Spleen (tissue), 11 donors: ENCODE measurements around the gene NOL9. TPM values are rescaled to one million over a fixed set of nuclear protein-coding genes. Genes with fewer than 3 reads are reported as not detected.

Experiments
- DNase-seq: peaks from one replicate; pipeline ENCODE4 v3.0.0-alpha.2; 2020
- H3K27ac ChIP-seq, 8 donors: fragments of 200-600 bp; sonication (generic) in 7 of 8; 1 replicate in 4 of 8; 2 replicates in 4 of 8; pipeline versions ENCODE4 v1.5.0 to v1.8.0; 2016 to 2021; ENCODE audit warnings: inconsistent platforms in 4 of 8, mild to moderate bottlenecking in 4 of 8, moderate library complexity in 1 of 8
- H3K27me3 ChIP-seq, 7 donors: fragments of 200-600 bp; sonication (generic) in 6 of 7; replicated peaks in 1 of 7; 1 replicate in 4 of 7; 2 replicates in 3 of 7; pipeline versions ENCODE4 v1.5.0 to v1.8.0; 2016 to 2021; ENCODE audit warnings: inconsistent platforms in 3 of 7, mild to moderate bottlenecking in 1 of 7
- H3K36me3 ChIP-seq, 6 donors: fragments of 200-600 bp; sonication (generic) in 5 of 6; 1 replicate in 4 of 6; 2 replicates in 2 of 6; pipeline versions ENCODE4 v1.5.0 to v1.8.0; 2016 to 2021; ENCODE audit warnings: inconsistent platforms in 2 of 6
- H3K4me1 ChIP-seq, 6 donors: fragments of 200-600 bp; sonication (generic) in 5 of 6; 1 replicate in 3 of 6; 2 replicates in 3 of 6; pipeline versions ENCODE4 v1.5.0 to v1.8.0; 2016 to 2021; ENCODE audit warnings: inconsistent platforms in 3 of 6
- H3K4me3 ChIP-seq, 8 donors: fragments of 200-600 bp; sonication (generic) in 7 of 8; 1 replicate in 4 of 8; 2 replicates in 4 of 8; pipeline versions ENCODE4 v1.5.0 to v1.8.0; 2016 to 2021; ENCODE audit warnings: inconsistent platforms in 4 of 8, mild to moderate bottlenecking in 4 of 8, moderate library complexity in 2 of 8
- H3K9me3 ChIP-seq, 8 donors: fragments of 200-600 bp; sonication (generic) in 7 of 8; 1 replicate in 4 of 8; 2 replicates in 4 of 8; pipeline versions ENCODE4 v1.5.0 to v1.8.0; 2016 to 2021; ENCODE audit warnings: inconsistent platforms in 4 of 8
- CTCF ChIP-seq, 11 experiments: fragments of 200-600 bp in 7 of 11; fragments of 450-650 bp in 4 of 11; sonication (generic) in 4 of 11; IDR thresholded peaks in 8 of 11; conservative IDR thresholded peaks in 3 of 11; 1 replicate in 7 of 11; 2 replicates in 4 of 11; pipeline versions ENCODE4 v1.4.0 to v1.8.0; 2016 to 2021; ENCODE audit warnings: antibody characterized with exemption in 11 of 11, inconsistent platforms in 4 of 11, mild to moderate bottlenecking in 1 of 11
- POLR2A ChIP-seq, 3 donors: fragments of 450-650 bp; IDR thresholded peaks; one replicate each; pipeline ENCODE4 v1.5.1; 2017; ENCODE audit warnings: antibody characterized with exemption in 3 of 3, mild to moderate bottlenecking in 1 of 3
- POLR2AphosphoS5 ChIP-seq, 3 donors: sonication (generic); formaldehyde crosslinking; IDR thresholded peaks; one replicate each; pipeline ENCODE4 v1.5.1; 2017; ENCODE audit warnings: antibody characterized with exemption in 3 of 3
- WGBS, 5 donors: extraction: QIAGEN DNeasy Blood & Tissue Kit in 3 of 5; methylation state at CpG; one replicate each; pipeline versions ENCODE4 v1.1.5 to v1.1.7; 2013 to 2018; 5-methylcytosine and 5-hydroxymethylcytosine counted together
- intact Hi-C: fragments of 100-400 bp; cut with DNase I; formaldehyde crosslinking; loops from one replicate; pipeline ENCODE4 v1.15.0; 2023; ENCODE audit warnings: low total_unique reads
- polyA plus RNA-seq, 3 donors: library from polyadenylated mRNA; stranded (reverse); fragments of 200-250 nt; gene quantifications; one replicate each; pipeline ENCODE4 v1.2.1, GENCODE V29; 2013
- total RNA-seq, 7 donors: library from RNA; depleted of rRNA in 3 of 7; stranded (reverse); fragments of >200 nt in 3 of 7; fragmentation: NEBNext Ultra II Directional in 4 of 7; extraction: Animal tissue kit (Norgen Biotek cat#: 25700) in 4 of 7; gene quantifications; one replicate each; pipeline versions ENCODE4 v1.1.0 to v1.2.1, GENCODE V29; 2016 to 2021
- donor health status: healthy with polysubstance abuse.
- donor health status: DM: no; HTN: no; CAD: no; lungs with moderate emphysema.
- donor health status: DM: no; HTN: no; CAD: no.
- donor health status: Bipolar disorder and iron deficiency.
- donor health status: healthy.
- donor health status: DM: no; HTN: no; CAD: no.
- donor health status: DM: yes; HTN: yes; CAD: no.

NOL9 gene
- total and polyA plus RNA-seq, 10 donors: 4.2 to 55.2 (median 41.2) TPM

- WGBS, 5 donors: 79 to 89% (median 83%) methylated on average over 6 to 8 of the region's 8 CpGs
- Histone ChIP-seq H3K27me3 (no peaks in the 10 kb centered on the region), H3K27ac (no peak overlapping the region), H3K36me3 (no peaks in the 10 kb centered on the region), H3K4me1 (peaks cover 0 to 7% (median 2%) of the 10 kb centered on the region in 6 donors), H3K4me3 (no peak overlapping the region), H3K9me3 (peaks cover 0 to 7% (median 0%) of the 10 kb centered on the region in 8 donors)
- intact Hi-C loops: loop anchor here (10.0 kb wide), 1 partner anchor 51 kb away; the partner anchor contains the start of gene THAP3
- TF ChIP-seq POLR2A (IDR thresholded peaks at IDR 0.05) (no peak), CTCF (IDR thresholded peaks at IDR 0.05 in 8 of 11, conservative IDR thresholded peaks at IDR 0.05 in 3 of 11) (no peak), POLR2AphosphoS5 (IDR thresholded peaks at IDR 0.05) (no peak)
- no peak for DNase-seq
Measured at GRCh38 chr1:6574025-6574620, 19.8 kb upstream of the NOL9 start.

GRCh38 chr1:6572653-6573383, 18.5 kb upstream of the NOL9 start:
- intact Hi-C loops: loop anchor here (10.0 kb wide), 1 partner anchor 52 kb away; the partner anchor contains the start of gene THAP3
- no peaks in the 10 kb centered on the region for H3K27me3 ChIP-seq

GRCh38 chr1:6570987-6571386, 16.7 kb upstream of the NOL9 start:
- TF ChIP-seq POLR2AphosphoS5 (IDR thresholded peaks at IDR 0.05): no peak
- TF ChIP-seq CTCF (IDR thresholded peaks at IDR 0.05 in 8 of 11, conservative IDR thresholded peaks at IDR 0.05 in 3 of 11): no peak
- no peak for TF ChIP-seq POLR2A (IDR thresholded peaks at IDR 0.05)
- 63 to 79% (median 71%) methylated on average over 5 of the region's 5 CpGs for WGBS, 5 donors
- Histone ChIP-seq H3K27ac (no peak overlapping the region), H3K36me3 (no peaks in the 10 kb centered on the region), H3K9me3 (peaks cover 0 to 7% (median 0%) of the 10 kb centered on the region in 8 donors), H3K4me3 (no peak overlapping the region), H3K27me3 (no peaks in the 10 kb centered on the region), H3K4me1 (no peaks in the 10 kb centered on the region)
- no peak for DNase-seq
- intact Hi-C loops: loop anchor here (10.0 kb wide), 1 partner anchor 54 kb away; the partner anchor contains the start of gene THAP3

More at GRCh38 chr1:6572653-6573383, 18.5 kb upstream of the NOL9 start:
- DNase-seq: no peak
- H3K27ac ChIP-seq: no peak overlapping the region
- no peak overlapping the region for H3K4me3 ChIP-seq
- H3K9me3 ChIP-seq: peaks cover 0 to 7% (median 0%) of the 10 kb centered on the region in 8 donors
- WGBS, 5 donors: 61 to 86% (median 81%) methylated on average over 12 of the region's 12 CpGs
- H3K36me3 ChIP-seq: no peaks in the 10 kb centered on the region
- no peaks in the 10 kb centered on the region for H3K4me1 ChIP-seq
- TF ChIP-seq POLR2AphosphoS5 (IDR thresholded peaks at IDR 0.05) (no peak), CTCF (IDR thresholded peaks at IDR 0.05 in 8 of 11, conservative IDR thresholded peaks at IDR 0.05 in 3 of 11) (no peak), POLR2A (IDR thresholded peaks at IDR 0.05) (no peak)

GRCh38 chr1:6570100-6570499, 15.8 kb upstream of the NOL9 start:
- Histone ChIP-seq H3K9me3 (peaks cover 0 to 7% (median 0%) of the 10 kb centered on the region in 8 donors), H3K36me3 (no peaks in the 10 kb centered on the region), H3K27me3 (no peaks in the 10 kb centered on the region), H3K4me3 (no peak overlapping the region), H3K4me1 (no peaks in the 10 kb centered on the region), H3K27ac (no peak overlapping the region)
- no peak for DNase-seq
- WGBS, 5 donors: 73 to 83% (median 81%) methylated on average over 3 of the region's 3 CpGs
- TF ChIP-seq CTCF (IDR thresholded peaks at IDR 0.05 in 8 of 11, conservative IDR thresholded peaks at IDR 0.05 in 3 of 11) (no peak), POLR2AphosphoS5 (IDR thresholded peaks at IDR 0.05) (no peak), POLR2A (IDR thresholded peaks at IDR 0.05) (no peak)
- intact Hi-C loops: loop anchor here (10.0 kb wide), 1 partner anchor 55 kb away; the partner anchor contains the start of gene THAP3
